HCT116 (cell line): ENCODE data around the gene ARL6IP4. TPM values are rescaled to one million over a fixed set of nuclear protein-coding genes. Genes with fewer than 3 reads are reported as not detected.

Experiments used
- ATAC-seq: fragments of 200-7000 bp; cut with Tn5 transposase; 2 replicates; pipeline ENCODE4 v1.9.1; 2020; ENCODE audit warnings: mild to moderate bottlenecking, moderate library complexity
- BruUV-seq: library from RNA; stranded (reverse); fragments of 400-500 nt; replicated peaks from 2 replicates; lab custom pipeline; 2021; lab: Mats Ljungman, UMichigan
- CTCF ChIA-PET: fragments of 300-600 bp; sonication (Branson Sonifier 250); formaldehyde crosslinking; loops from one replicate; lab custom pipeline; 2021; ENCODE audit warnings: antibody characterized with exemption; lab: Charles Lee
- POLR2A ChIA-PET: fragments of 300-600, 350-600 bp; sonication (Branson Sonifier 250); formaldehyde crosslinking; loops from one replicate; lab custom pipeline; 2021; ENCODE audit warnings: antibody characterized with exemption; lab: Charles Lee
- RAD21 ChIA-PET, 2 experiments: fragments of 300-600 bp; sonication (Branson Sonifier 250); formaldehyde crosslinking; loops; one replicate each; lab custom pipeline; 2023; ENCODE audit warnings: low total read pairs in 2 of 2; ENCODE audit not compliant: uncharacterized antibody in 2 of 2, unreplicated experiment in 2 of 2, low non-redundant PET in 1 of 2; lab: Charles Lee
- DNase-seq: peaks from one replicate; pipeline ENCODE4 v3.0.0-alpha.2; 2010; ENCODE audit warnings: low read depth, low spot score
- H2AFZ ChIP-seq: fragments of 200-600 bp; shearing (Covaris generic), sonication (generic); 2 replicates; pipeline ENCODE4 v1.6.1; 2017; ENCODE audit warnings: low read depth, mixed run types, mixed read lengths, antibody characterized with exemption, low read length; ENCODE audit not compliant: poor library complexity, severe bottlenecking
- H3K27ac ChIP-seq: 2 replicates; pipeline ENCODE4 v1.5.1; 2012; ENCODE audit warnings: low read depth, low read length
- H3K27me3 ChIP-seq: fragments of 200-600 bp; sonication (generic); 2 replicates; pipeline ENCODE4 v1.6.1; 2016; ENCODE audit warnings: mixed run types, low read length, mixed read lengths; ENCODE audit not compliant: insufficient read depth
- H3K36me3 ChIP-seq, 2 experiments: fragments of 200-500 bp in 1 of 2; fragments of 200-600 bp in 1 of 2; sonication (Bioruptor generic) in 1 of 2; sonication (generic) in 1 of 2; 2 replicates each; pipeline versions ENCODE4 v1.5.1 to v1.6.1; 2014 to 2016; ENCODE audit warnings: low read length in 2 of 2, inconsistent platforms in 1 of 2, mixed read lengths in 1 of 2, mixed run types in 1 of 2; ENCODE audit not compliant: insufficient read depth in 2 of 2, control insufficient read depth in 1 of 2
- H3K4me1 ChIP-seq, 2 experiments: fragments of 200-600 bp in 1 of 2; sonication (generic) in 1 of 2; 2 replicates each; pipeline versions ENCODE4 v1.5.1 to v1.6.1; 2012 to 2017; ENCODE audit warnings: low read length in 2 of 2, inconsistent platforms in 1 of 2, mild to moderate bottlenecking in 1 of 2, mixed read lengths in 1 of 2, mixed run types in 1 of 2, moderate library complexity in 1 of 2; ENCODE audit not compliant: insufficient read depth in 2 of 2, control insufficient read depth in 1 of 2
- H3K4me2 ChIP-seq: fragments of 200-600 bp; sonication (generic); 2 replicates; pipeline ENCODE4 v1.6.1; 2017; ENCODE audit warnings: mixed run types, low read length, mixed read lengths
- H3K4me3 ChIP-seq, 2 experiments: fragments of 200-600 bp in 1 of 2; sonication (generic) in 1 of 2; replicated peaks in 1 of 2; 2 replicates each; pipeline ENCODE4 v1.5.1; 2011 to 2016; ENCODE audit warnings: low read length in 2 of 2, control low read depth in 1 of 2, low read depth in 1 of 2, mild to moderate bottlenecking in 1 of 2, mixed read lengths in 1 of 2, mixed run types in 1 of 2
- H3K79me2 ChIP-seq: fragments of 200-600 bp; sonication (generic); 2 replicates; pipeline ENCODE4 v1.6.1; 2017; ENCODE audit warnings: mild to moderate bottlenecking, mixed run types, low read length, moderate library complexity, mixed read lengths; ENCODE audit not compliant: insufficient read depth
- H3K9ac ChIP-seq: fragments of 200-600 bp; sonication (generic); 2 replicates; pipeline ENCODE4 v1.6.1; 2016; ENCODE audit warnings: low read length, mixed read lengths
- H3K9me2 ChIP-seq: fragments of 200-600 bp; sonication (generic), shearing (Covaris generic); 2 replicates; pipeline ENCODE4 v1.6.1; 2017; ENCODE audit warnings: mixed run types, mild to moderate bottlenecking, moderate library complexity; ENCODE audit not compliant: insufficient read depth
- H3K9me3 ChIP-seq, 2 experiments: fragments of 200-500 bp in 1 of 2; fragments of 200-600 bp in 1 of 2; sonication (Bioruptor generic) in 1 of 2; sonication (generic) in 1 of 2; 2 replicates each; pipeline ENCODE4 v1.6.1; 2014 to 2017; ENCODE audit warnings: low read length in 2 of 2, mixed read lengths in 2 of 2, inconsistent platforms in 1 of 2, low read depth in 1 of 2, mild to moderate bottlenecking in 1 of 2, mixed run types in 1 of 2, moderate library complexity in 1 of 2; ENCODE audit not compliant: control insufficient read depth in 1 of 2, insufficient read depth in 1 of 2
- H4K20me1 ChIP-seq: fragments of 200-600 bp; sonication (generic), shearing (Covaris generic); 2 replicates; pipeline ENCODE4 v1.6.1; 2017; ENCODE audit warnings: mixed run types, mild to moderate bottlenecking, moderate library complexity; ENCODE audit not compliant: insufficient read depth
- ATF3 ChIP-seq: IDR thresholded peaks from 2 replicates; pipeline ENCODE4 v1.6.1; 2012
- CBX3 ChIP-seq: IDR thresholded peaks from 2 replicates; pipeline ENCODE4 v1.6.1; 2012; ENCODE audit warnings: low read depth
- CEBPB ChIP-seq: IDR thresholded peaks from 2 replicates; pipeline ENCODE4 v1.6.1; 2012; ENCODE audit warnings: low read depth
- CTCF ChIP-seq, 3 experiments: fragments of 200-600 bp in 1 of 3; sonication (generic) in 1 of 3; IDR thresholded peaks in 2 of 3; conservative IDR thresholded peaks in 1 of 3; 2 replicates each; pipeline ENCODE4 v1.5.1; 2012 to 2017; ENCODE audit warnings: low read depth in 2 of 3, low read length in 2 of 3, antibody characterized with exemption in 1 of 3, borderline replicate concordance in 1 of 3, control low read depth in 1 of 3, mild to moderate bottlenecking in 1 of 3, mixed read lengths in 1 of 3, mixed run types in 1 of 3, moderate library complexity in 1 of 3; ENCODE audit not compliant: insufficient read depth in 1 of 3
- EGR1 ChIP-seq: IDR thresholded peaks from 2 replicates; pipeline ENCODE4 v1.6.1; 2012; ENCODE audit warnings: low read depth
- ELF1 ChIP-seq: IDR thresholded peaks from 2 replicates; pipeline ENCODE4 v1.6.1; 2012; ENCODE audit warnings: low read depth, borderline replicate concordance
- EZH2 ChIP-seq: fragments of 200-600 bp; sonication (generic); IDR thresholded peaks from 2 replicates; pipeline ENCODE4 v1.6.1; 2017; ENCODE audit warnings: antibody characterized with exemption, mixed run types
- EZH2phosphoT487 ChIP-seq: fragments of 200-600 bp; IDR thresholded peaks from 2 replicates; pipeline ENCODE4 v1.6.1; 2018; ENCODE audit warnings: antibody characterized with exemption, borderline replicate concordance
- FOSL1 ChIP-seq: IDR thresholded peaks from 2 replicates; pipeline ENCODE4 v1.6.1; 2012; ENCODE audit warnings: low read depth
- JUND ChIP-seq: IDR thresholded peaks from 2 replicates; pipeline ENCODE4 v1.6.1; 2012
- MAX ChIP-seq: IDR thresholded peaks from 2 replicates; pipeline ENCODE4 v1.6.1; 2012
- POLR2A ChIP-seq: IDR thresholded peaks from 2 replicates; pipeline ENCODE4 v1.7.0; 2011; ENCODE audit warnings: borderline replicate concordance; ENCODE audit not compliant: insufficient read depth, insufficient read length; ENCODE audit errors: extremely low read depth
- RAD21 ChIP-seq: IDR thresholded peaks from 2 replicates; pipeline ENCODE4 v1.6.1; 2012; ENCODE audit warnings: low read depth, mild to moderate bottlenecking
- SIN3A ChIP-seq: IDR thresholded peaks from 2 replicates; pipeline ENCODE4 v1.6.1; 2012; ENCODE audit warnings: low read depth
- SP1 ChIP-seq: IDR thresholded peaks from 2 replicates; pipeline ENCODE4 v1.6.1; 2012; ENCODE audit warnings: low read depth
- SRF ChIP-seq: IDR thresholded peaks from 2 replicates; pipeline ENCODE4 v1.6.1; 2012; ENCODE audit warnings: low read depth
- TCF7L2 ChIP-seq: IDR thresholded peaks from 2 replicates; pipeline ENCODE4 v1.7.0; 2011; ENCODE audit warnings: borderline replicate concordance, inconsistent platforms; ENCODE audit not compliant: insufficient read depth, insufficient read length; ENCODE audit errors: extremely low read depth
- ZBTB33 ChIP-seq: IDR thresholded peaks from 2 replicates; pipeline ENCODE4 v1.6.1; 2011; ENCODE audit warnings: mild to moderate bottlenecking, low read length, moderate library complexity; ENCODE audit not compliant: insufficient replicate concordance; ENCODE audit errors: extremely low read depth
- ZFX ChIP-seq: fragments of 450-650 bp; IDR thresholded peaks from 2 replicates; pipeline ENCODE4 v1.6.1; 2017
- ZNF274 ChIP-seq: fragments of 200-500 bp; sonication (Bioruptor generic); IDR thresholded peaks from 2 replicates; pipeline ENCODE4 v1.6.1; 2014; ENCODE audit warnings: mild to moderate bottlenecking, low read depth, low read length, inconsistent platforms
- intact Hi-C: fragments of 100-400 bp; cut with micrococcal nuclease; formaldehyde crosslinking; loops from 2 replicates; pipeline ENCODE4 v1.10.0; 2022
- total RNA-seq: library from RNA; stranded (reverse); gene quantifications from one replicate; pipeline ENCODE4 v1.2.1, GENCODE V29; 2021; ENCODE audit not compliant: unreplicated experiment

The ARL6IP4 gene
- total RNA-seq, 1 experiment from 2014 or later: 128 TPM

GRCh38 chr12:122987086-122987951 lies 6.8 kb downstream of the ARL6IP4 start:
- CTCF ChIA-PET: no interaction called here
- TF ChIP-seq MAX: no peak
- TF ChIP-seq ELF1: no peak
- no peak for TF ChIP-seq SIN3A
- TF ChIP-seq POLR2A: no peak
- TF ChIP-seq CTCF (IDR thresholded peaks at IDR 0.05 in 2 of 3, conservative IDR thresholded peaks at IDR 0.05 in 1 of 3; ENCODE audit: borderline replicate concordance in 1 of 3, insufficient read depth in 1 of 3, low read depth in 2 of 3, low read length in 2 of 3): no peak
- no peak for TF ChIP-seq RAD21
- no peak for TF ChIP-seq ATF3
- TF ChIP-seq EZH2phosphoT487: no peak
- no peak for TF ChIP-seq ZNF274
- TF ChIP-seq EGR1: no peak
- no peak for TF ChIP-seq JUND
- TF ChIP-seq CBX3: no peak
- no peak for TF ChIP-seq ZFX
- no peak for TF ChIP-seq SP1
- no peak for TF ChIP-seq EZH2
- TF ChIP-seq TCF7L2: no peak
- TF ChIP-seq ZBTB33: no peak
- TF ChIP-seq CEBPB: no peak
- no peak for TF ChIP-seq FOSL1
- TF ChIP-seq SRF: no peak
- BruUV-seq: no TSS peak

More at GRCh38 chr12:122987086-122987951, 6.8 kb downstream of the ARL6IP4 start:
- ATAC-seq (no peak), DNase-seq (no peak)
- H3K4me2 ChIP-seq: no peak overlapping the region
- no peaks in the 10 kb centered on the region for H3K27me3 ChIP-seq
- no peaks in the 10 kb centered on the region for H3K9me2 ChIP-seq
- H3K27ac ChIP-seq: no peak overlapping the region
- no peak overlapping the region for H3K9ac ChIP-seq
- peaks cover 0 to 2% of the 10 kb centered on the region in 2 experiments; a peak in 2 of 4 replicates for H3K36me3 ChIP-seq
- no peak overlapping the region for H2AFZ ChIP-seq
- intact Hi-C loops: no loop called here
- no peaks in the 10 kb centered on the region for H4K20me1 ChIP-seq
- no peak overlapping the region for H3K4me3 ChIP-seq
- no peaks in the 10 kb centered on the region for H3K9me3 ChIP-seq
- ChIA-PET POLR2A (no interaction called here), RAD21 (no interaction called here)
- H3K79me2 ChIP-seq: peaks cover 1% of the 10 kb centered on the region; the same call in 1 of the 2 replicates
- H3K4me1 ChIP-seq: peaks cover 0 to 1% of the 10 kb centered on the region in 2 experiments; a peak in 1 of 4 replicates
